GM12892 (cell line): ENCODE results near the gene RGS11.

Experiments
- POLR2A ChIP-seq: IDR thresholded peaks from 2 replicates; pipeline ENCODE4 v1.6.1; 2011; ENCODE audit warnings: low read depth, low read length, control low read depth
- POLR2AphosphoS5 ChIP-seq: IDR thresholded peaks from 2 replicates; pipeline ENCODE4 v1.6.1; 2011; ENCODE audit warnings: low read depth, low read length, control low read depth
- TAF1 ChIP-seq: IDR thresholded peaks from 2 replicates; pipeline ENCODE4 v1.6.1; 2011; ENCODE audit warnings: low read depth, mild to moderate bottlenecking, control low read depth, low read length, borderline replicate concordance

- TF ChIP-seq POLR2A, result no peak
- TF ChIP-seq POLR2AphosphoS5, result no peak
- TF ChIP-seq TAF1, result no peak
Observed at GRCh38 chr16:249431-249830, 26.3 kb downstream of the RGS11 start.
